BLaER1 treated with 17β-estradiol and CSF1 and Interleukin-3, amounts not matched to agents 10 nM and 100 nM (cell line): ENCODE data around the gene C14orf132.
A peak's percentile ranks its signal among the peaks of the same experiment; 100 is the strongest.

Experiments
- H3K27ac ChIP-seq, 11 experiments: shearing (Covaris generic); formaldehyde crosslinking; 2 replicates each; pipeline ENCODE4 v1.8.1; 2022
- H3K27me3 ChIP-seq, 11 experiments: shearing (Covaris generic); formaldehyde crosslinking; 2 replicates each; pipeline ENCODE4 v1.8.1; 2022
- H3K36me3 ChIP-seq, 11 experiments: shearing (Covaris generic); formaldehyde crosslinking; 2 replicates each; pipeline ENCODE4 v1.8.1; 2022
- H3K4me1 ChIP-seq, 10 experiments: shearing (Covaris generic); formaldehyde crosslinking; 2 replicates each; pipeline ENCODE4 v1.8.1; 2022
- H3K4me2 ChIP-seq, 11 experiments: shearing (Covaris generic); formaldehyde crosslinking; 2 replicates each; pipeline ENCODE4 v1.8.1; 2022
- H3K4me3 ChIP-seq, 10 experiments: shearing (Covaris generic); formaldehyde crosslinking; 2 replicates each; pipeline ENCODE4 v1.8.1; 2022
- H3K9ac ChIP-seq, 11 experiments: shearing (Covaris generic); formaldehyde crosslinking; 2 replicates each; pipeline ENCODE4 v1.8.1; 2022
- H3K9me3 ChIP-seq, 11 experiments: shearing (Covaris generic); formaldehyde crosslinking; replicated peaks in 1 of 11; 2 replicates each; pipeline ENCODE4 v1.8.1; 2022
- H4K20me1 ChIP-seq, 11 experiments: shearing (Covaris generic); formaldehyde crosslinking; 2 replicates each; pipeline ENCODE4 v1.8.1; 2022
- Cebpa-rat ChIP-seq, 11 experiments: shearing (Covaris generic); IDR thresholded peaks; 2 replicates each; pipeline ENCODE4 v1.8.1; 2022

Gene C14orf132

DNA sequence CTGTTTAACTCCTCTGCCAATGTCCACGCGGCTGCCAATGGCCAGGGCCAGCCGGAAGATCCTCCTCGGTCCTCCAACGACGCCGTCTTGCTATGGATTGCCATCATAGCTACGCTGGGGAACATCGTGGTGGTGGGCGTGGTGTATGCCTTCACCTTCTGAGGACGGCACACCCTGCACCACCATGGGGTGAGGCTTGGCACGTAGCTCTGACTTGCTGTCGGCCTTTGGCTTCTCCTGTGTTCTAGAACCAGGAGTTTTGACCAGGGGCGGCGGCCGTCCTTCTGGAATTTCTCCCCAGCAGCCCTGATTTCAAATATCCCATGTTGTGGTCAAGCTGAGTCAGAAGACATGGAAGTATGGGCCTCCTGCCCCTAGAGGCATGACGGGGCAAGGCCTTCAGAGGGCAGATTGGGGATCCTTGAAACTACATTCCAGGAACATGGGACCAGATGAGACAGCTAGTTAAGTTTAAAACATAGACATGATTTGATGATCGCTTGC, 47.5 kb downstream of the C14orf132 start:
- Histone ChIP-seq H3K27me3 (no peaks in the 10 kb centered on the region), H3K36me3 (peaks cover 5 to 43% (median 32%) of the 10 kb centered on the region in 11 experiments; a peak in 20 of 22 replicates), H4K20me1 (peaks cover 0 to 49% (median 17%) of the 10 kb centered on the region in 11 experiments; a peak in 13 of 22 replicates), H3K4me3 (no peak overlapping the region), H3K27ac (no peak overlapping the region), H3K4me2 (peak overlapping the region; percentile 53 to 78 (median 69); a peak in 19 of 22 replicates), H3K9me3 (no peaks in the 10 kb centered on the region), H3K9ac (no peak overlapping the region), H3K4me1 (peaks cover 26 to 75% (median 63%) of the 10 kb centered on the region in 10 experiments)
- TF ChIP-seq Cebpa-rat (IDR thresholded peaks at IDR 0.05): no peak

- Histone ChIP-seq H3K27me3 (no peaks in the 10 kb centered on the region), H3K4me2 (peak overlapping the region in 1 of 11 experiments; percentile 41; a peak in 1 of 22 replicates), H3K4me1 (peaks cover 26 to 75% (median 63%) of the 10 kb centered on the region in 10 experiments), H3K9me3 (no peaks in the 10 kb centered on the region), H3K27ac (no peak overlapping the region), H3K36me3 (peaks cover 5 to 38% (median 32%) of the 10 kb centered on the region in 11 experiments; a peak in 20 of 22 replicates), H3K4me3 (no peak overlapping the region), H3K9ac (no peak overlapping the region), H4K20me1 (peaks cover 0 to 46% (median 17%) of the 10 kb centered on the region in 11 experiments; a peak in 12 of 22 replicates)
- no peak for TF ChIP-seq Cebpa-rat (IDR thresholded peaks at IDR 0.05)
Measured at GRCh38 chr14:96088074-96088473, 48.9 kb downstream of the C14orf132 start.

- Histone ChIP-seq H4K20me1 (peaks cover 0 to 42% (median 17%) of the 10 kb centered on the region in 11 experiments; a peak in 12 of 22 replicates), H3K36me3 (peaks cover 5 to 39% (median 32%) of the 10 kb centered on the region in 11 experiments; a peak in 20 of 22 replicates), H3K27ac (no peak overlapping the region), H3K4me1 (peaks cover 26 to 72% (median 63%) of the 10 kb centered on the region in 10 experiments), H3K4me3 (no peak overlapping the region), H3K27me3 (no peaks in the 10 kb centered on the region), H3K9ac (no peak overlapping the region), H3K9me3 (no peaks in the 10 kb centered on the region), H3K4me2 (peak overlapping the region in 6 of 11 experiments; percentile 7 to 78 (median 56); a peak in 8 of 22 replicates)
- no peak for TF ChIP-seq Cebpa-rat (IDR thresholded peaks at IDR 0.05)
Measured at GRCh38 chr14:96088481-96088880, 49.3 kb downstream of the C14orf132 start.

DNA sequence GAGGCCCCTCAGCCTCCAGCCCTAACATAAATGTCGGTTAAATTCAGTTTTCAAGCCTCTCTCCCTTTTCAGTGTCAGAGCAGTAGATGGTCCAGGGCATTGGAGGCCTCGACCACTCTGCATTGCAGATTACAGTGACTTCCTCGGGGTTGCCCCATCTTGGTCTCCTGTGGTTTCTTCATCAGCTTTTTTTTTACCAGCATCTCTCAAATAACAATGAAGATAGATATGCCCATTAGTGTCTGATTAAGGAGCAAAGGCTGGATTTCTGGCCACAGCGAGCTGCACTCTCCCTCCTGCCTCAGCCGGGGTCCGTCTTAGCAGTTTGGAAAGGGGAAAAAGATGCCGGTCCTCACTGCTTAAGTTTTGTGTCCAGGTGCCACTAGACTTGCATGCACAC, 49.7 kb downstream of the C14orf132 start:
- H3K4me1 ChIP-seq: peaks cover 26 to 68% (median 60%) of the 10 kb centered on the region in 10 experiments
- H3K27ac ChIP-seq: no peak overlapping the region
- peaks cover 5 to 39% (median 32%) of the 10 kb centered on the region in 11 experiments; a peak in 20 of 22 replicates for H3K36me3 ChIP-seq
- H3K4me2 ChIP-seq: peak overlapping the region in 6 of 11 experiments; percentile 7 to 78 (median 70); a peak in 10 of 22 replicates
- H3K27me3 ChIP-seq: no peaks in the 10 kb centered on the region
- H3K4me3 ChIP-seq: no peak overlapping the region
- peaks cover 0 to 39% (median 17%) of the 10 kb centered on the region in 11 experiments; a peak in 12 of 22 replicates for H4K20me1 ChIP-seq
- no peak for TF ChIP-seq Cebpa-rat (IDR thresholded peaks at IDR 0.05)
- H3K9ac ChIP-seq: no peak overlapping the region
- H3K9me3 ChIP-seq: no peaks in the 10 kb centered on the region

DNA sequence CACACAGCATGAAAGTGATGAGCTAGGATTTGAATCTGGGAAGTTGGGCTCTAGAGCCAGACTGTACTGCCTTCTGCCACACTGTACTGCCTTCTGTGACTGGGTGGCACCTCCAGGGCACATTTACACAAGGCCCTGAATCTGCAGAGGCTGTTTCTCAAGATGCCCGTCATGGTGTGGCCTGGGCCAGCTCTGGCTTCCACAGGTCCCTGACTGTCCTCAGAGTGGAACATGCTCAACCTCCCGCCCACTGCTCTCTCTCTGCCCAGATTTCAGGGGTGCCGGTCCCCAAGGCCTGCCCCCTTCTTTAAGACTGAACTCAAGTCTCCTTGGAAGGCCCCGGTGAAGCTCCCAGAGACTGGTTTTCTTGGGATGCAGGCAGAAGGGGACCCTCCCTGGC, 50.2 kb downstream of the C14orf132 start:
- Histone ChIP-seq H4K20me1 (peaks cover 0 to 34% (median 13%) of the 10 kb centered on the region in 11 experiments; a peak in 12 of 22 replicates), H3K4me1 (peaks cover 26 to 65% (median 55%) of the 10 kb centered on the region in 10 experiments), H3K4me2 (peak overlapping the region in 6 of 11 experiments; percentile 7 to 78 (median 70); a peak in 8 of 22 replicates), H3K4me3 (no peak overlapping the region), H3K27me3 (no peaks in the 10 kb centered on the region), H3K36me3 (peaks cover 5 to 39% (median 32%) of the 10 kb centered on the region in 11 experiments; a peak in 20 of 22 replicates), H3K9me3 (no peaks in the 10 kb centered on the region), H3K27ac (peak overlapping the region in 2 of 11 experiments; percentile 14 to 28; a peak in 2 of 22 replicates), H3K9ac (no peak overlapping the region)
- TF ChIP-seq Cebpa-rat (IDR thresholded peaks at IDR 0.05): no peak

- Histone ChIP-seq H3K4me3 (no peak overlapping the region), H3K9me3 (no peaks in the 10 kb centered on the region), H3K27me3 (no peaks in the 10 kb centered on the region), H4K20me1 (peaks cover 0 to 24% (median 5%) of the 10 kb centered on the region in 11 experiments; a peak in 9 of 22 replicates), H3K9ac (peak overlapping the region in 4 of 11 experiments; percentile 5 to 33 (median 28); a peak in 1 of 22 replicates), H3K4me2 (peak overlapping the region in 9 of 11 experiments; percentile 24 to 79 (median 71); a peak in 18 of 22 replicates), H3K4me1 (peaks cover 16 to 57% (median 47%) of the 10 kb centered on the region in 10 experiments), H3K36me3 (peaks cover 5 to 39% (median 32%) of the 10 kb centered on the region in 11 experiments; a peak in 20 of 22 replicates), H3K27ac (no peak overlapping the region)
- TF ChIP-seq Cebpa-rat (IDR thresholded peaks at IDR 0.05): no peak
Measured at GRCh38 chr14:96090441-96091148, 51.4 kb downstream of the C14orf132 start.

DNA sequence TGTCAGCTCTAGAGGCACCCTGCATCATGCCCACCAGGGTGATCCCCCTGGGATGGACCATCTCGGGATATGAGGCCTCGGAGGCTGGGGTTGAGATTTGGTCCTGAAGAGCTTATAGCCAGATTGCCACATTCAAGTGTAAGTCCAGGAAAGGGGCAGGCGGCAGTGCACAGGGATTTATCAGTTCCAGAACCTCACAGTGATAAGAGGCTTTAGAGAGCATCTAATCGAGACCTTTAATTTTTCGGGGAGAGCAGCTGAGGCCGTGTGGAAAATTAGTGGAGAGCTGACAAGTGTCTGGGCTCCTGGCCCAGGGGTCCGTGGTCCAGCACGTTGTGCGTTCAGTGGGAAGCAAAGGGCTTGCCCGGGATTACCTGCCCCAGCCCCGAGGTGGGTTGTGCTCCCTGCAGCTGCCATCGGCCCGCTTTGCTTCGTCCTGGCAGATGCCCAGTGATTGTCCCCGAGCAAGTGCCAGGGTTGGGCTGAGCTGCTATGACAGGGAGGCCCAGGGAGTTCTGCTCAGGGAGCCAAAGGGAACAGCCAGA, 52.1 kb downstream of the C14orf132 start:
- peaks cover 0 to 21% (median 5%) of the 10 kb centered on the region in 11 experiments; a peak in 9 of 22 replicates for H4K20me1 ChIP-seq
- no peak overlapping the region for H3K4me3 ChIP-seq
- no peak overlapping the region for H3K27ac ChIP-seq
- H3K4me2 ChIP-seq: peak overlapping the region in 8 of 11 experiments; percentile 59 to 79 (median 71); a peak in 15 of 22 replicates
- H3K36me3 ChIP-seq: peaks cover 5 to 38% (median 32%) of the 10 kb centered on the region in 11 experiments; a peak in 20 of 22 replicates
- TF ChIP-seq Cebpa-rat (IDR thresholded peaks at IDR 0.05): no peak
- no peaks in the 10 kb centered on the region for H3K27me3 ChIP-seq
- peaks cover 10 to 57% (median 47%) of the 10 kb centered on the region in 10 experiments for H3K4me1 ChIP-seq
- H3K9ac ChIP-seq: 0 out of 22 replicates have a peak overlapping the region, but pooled peaks of 4 of the 11 experiments have one; percentile 5 to 33 (median 28)
- no peaks in the 10 kb centered on the region for H3K9me3 ChIP-seq

DNA sequence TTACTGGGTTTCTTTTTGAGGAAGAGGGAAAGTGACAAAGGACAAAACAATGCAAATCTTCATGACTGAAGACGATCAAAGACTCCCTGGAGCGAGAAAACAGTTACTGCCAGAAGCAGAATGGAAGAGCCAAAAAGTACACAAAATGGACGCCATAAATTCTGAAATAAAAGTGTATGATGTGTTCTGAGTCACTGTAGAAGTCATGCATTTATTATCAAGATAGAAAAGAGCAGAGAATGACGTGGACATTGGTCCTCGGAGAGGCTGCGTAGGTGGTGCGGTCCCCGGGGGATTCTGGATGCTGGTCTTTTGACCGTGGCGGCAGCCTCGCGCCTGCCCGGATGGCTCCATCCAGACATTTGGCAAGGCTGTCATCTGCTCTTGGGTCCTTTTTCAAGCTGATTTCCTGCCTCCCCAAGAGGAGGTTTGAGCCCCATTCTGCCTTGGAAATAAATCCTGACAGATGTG, 52.8 kb downstream of the C14orf132 start:
- H3K4me2 ChIP-seq: no peak overlapping the region
- H3K9ac ChIP-seq: no peak overlapping the region

More for the DNA sequence above, 52.8 kb downstream of the C14orf132 start:
- H3K4me3 ChIP-seq: no peak overlapping the region
- H3K4me1 ChIP-seq: peaks cover 6 to 57% (median 49%) of the 10 kb centered on the region in 10 experiments; a peak in 18 of 20 replicates
- H3K9me3 ChIP-seq: no peaks in the 10 kb centered on the region
- H3K36me3 ChIP-seq: peaks cover 0 to 30% (median 24%) of the 10 kb centered on the region in 11 experiments; a peak in 19 of 22 replicates
- H3K27ac ChIP-seq: no peak overlapping the region
- H4K20me1 ChIP-seq: peaks cover 0 to 19% (median 4%) of the 10 kb centered on the region in 11 experiments; a peak in 9 of 22 replicates
- TF ChIP-seq Cebpa-rat (IDR thresholded peaks at IDR 0.05): no peak
- no peaks in the 10 kb centered on the region for H3K27me3 ChIP-seq
